22Rv1 (cell line): Measurements from ENCODE around the gene ATN1.

Experiments
- H3K27ac ChIP-seq: fragments of 450-650 bp; 2 replicates; pipeline ENCODE4 v1.5.1; 2017
- ZFX ChIP-seq: fragments of 450-650 bp; IDR thresholded peaks from 2 replicates; pipeline ENCODE4 v1.6.1; 2017; ENCODE audit warnings: antibody characterized with exemption, borderline replicate concordance
- TF ChIP-seq, protein P1 (sequence below): fragments of 450-650 bp; IDR thresholded peaks from 2 replicates; pipeline ENCODE4 v1.5.1; 2017; ENCODE audit warnings: mild to moderate bottlenecking

ATN1 gene

DNA sequence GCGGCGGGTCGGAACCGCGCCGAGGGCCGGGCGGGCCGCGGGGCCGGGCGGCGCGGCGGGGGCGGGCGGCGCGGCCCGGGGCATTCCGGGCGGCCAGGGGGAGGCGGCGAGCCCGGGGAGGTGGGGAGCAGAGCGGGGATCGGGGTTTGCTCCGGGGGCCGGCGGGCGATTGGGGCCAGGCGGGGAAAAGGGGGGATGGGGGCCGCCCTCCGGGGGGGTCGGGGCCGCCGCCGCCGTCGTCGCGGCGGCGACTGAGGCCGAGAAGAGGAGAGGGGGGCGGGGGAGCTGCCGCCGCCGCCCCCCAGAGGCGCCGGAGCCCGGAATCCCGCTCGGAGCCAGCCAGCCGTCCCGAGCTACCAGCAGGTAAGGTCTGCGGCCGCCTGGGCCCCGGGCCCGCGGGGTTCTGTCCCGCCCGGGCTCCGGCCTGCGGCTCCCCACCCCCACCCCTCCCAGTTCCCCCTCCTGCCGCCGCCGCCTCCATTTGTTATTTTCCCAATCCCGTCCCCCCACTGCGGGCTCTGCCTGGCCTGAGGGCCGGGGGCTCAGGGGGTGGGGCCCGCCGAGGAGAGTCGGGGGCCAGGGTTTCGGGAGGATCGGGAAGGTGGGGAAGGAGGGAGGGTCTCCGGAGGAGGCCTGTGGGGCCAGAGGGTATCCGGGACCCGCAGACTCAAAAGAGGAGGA lies 403 bp downstream of the ATN1 start:
- TF ChIP-seq, protein P1, sequence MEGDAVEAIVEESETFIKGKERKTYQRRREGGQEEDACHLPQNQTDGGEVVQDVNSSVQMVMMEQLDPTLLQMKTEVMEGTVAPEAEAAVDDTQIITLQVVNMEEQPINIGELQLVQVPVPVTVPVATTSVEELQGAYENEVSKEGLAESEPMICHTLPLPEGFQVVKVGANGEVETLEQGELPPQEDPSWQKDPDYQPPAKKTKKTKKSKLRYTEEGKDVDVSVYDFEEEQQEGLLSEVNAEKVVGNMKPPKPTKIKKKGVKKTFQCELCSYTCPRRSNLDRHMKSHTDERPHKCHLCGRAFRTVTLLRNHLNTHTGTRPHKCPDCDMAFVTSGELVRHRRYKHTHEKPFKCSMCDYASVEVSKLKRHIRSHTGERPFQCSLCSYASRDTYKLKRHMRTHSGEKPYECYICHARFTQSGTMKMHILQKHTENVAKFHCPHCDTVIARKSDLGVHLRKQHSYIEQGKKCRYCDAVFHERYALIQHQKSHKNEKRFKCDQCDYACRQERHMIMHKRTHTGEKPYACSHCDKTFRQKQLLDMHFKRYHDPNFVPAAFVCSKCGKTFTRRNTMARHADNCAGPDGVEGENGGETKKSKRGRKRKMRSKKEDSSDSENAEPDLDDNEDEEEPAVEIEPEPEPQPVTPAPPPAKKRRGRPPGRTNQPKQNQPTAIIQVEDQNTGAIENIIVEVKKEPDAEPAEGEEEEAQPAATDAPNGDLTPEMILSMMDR = no peak
- TF ChIP-seq ZFX = no peak
- H3K27ac ChIP-seq = peak overlapping the region; percentile 100

- peak overlapping the region; percentile 100 for H3K27ac ChIP-seq
- TF ChIP-seq, protein P1 = no peak
- no peak for TF ChIP-seq ZFX
These were observed 1.1 kb downstream of the ATN1 start for GRCh38 chr12:6928703-6929407.

GRCh38 chr12:6929466-6930452 lies 2.0 kb downstream of the ATN1 start:
- peak overlapping the region; percentile 100 for H3K27ac ChIP-seq
- TF ChIP-seq, protein P1 = no peak
- TF ChIP-seq ZFX = no peak

GRCh38 chr12:6932766-6933165 lies 5.0 kb downstream of the ATN1 start:
- TF ChIP-seq, protein P1 = no peak
- H3K27ac ChIP-seq = peak overlapping the region; percentile 100

DNA sequence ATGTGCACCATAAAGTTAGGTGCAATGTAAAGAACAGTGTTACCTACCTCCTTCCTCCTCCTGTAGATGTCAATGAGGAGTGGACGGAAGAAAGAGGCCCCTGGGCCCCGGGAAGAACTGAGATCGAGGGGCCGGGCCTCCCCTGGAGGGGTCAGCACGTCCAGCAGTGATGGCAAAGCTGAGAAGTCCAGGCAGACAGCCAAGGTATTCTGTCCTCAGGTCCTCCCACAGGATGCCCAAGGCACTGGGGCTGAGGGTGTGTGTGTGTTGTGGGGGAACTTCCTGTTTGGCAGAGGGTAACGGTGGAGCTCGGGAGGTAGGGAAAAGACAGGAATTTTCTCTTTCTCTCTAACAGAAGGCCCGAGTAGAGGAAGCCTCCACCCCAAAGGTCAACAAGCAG lies 6.4 kb downstream of the ATN1 start:
- TF ChIP-seq ZFX = no peak
- TF ChIP-seq, protein P1 = no peak
- peak overlapping the region; percentile 100 for H3K27ac ChIP-seq

DNA sequence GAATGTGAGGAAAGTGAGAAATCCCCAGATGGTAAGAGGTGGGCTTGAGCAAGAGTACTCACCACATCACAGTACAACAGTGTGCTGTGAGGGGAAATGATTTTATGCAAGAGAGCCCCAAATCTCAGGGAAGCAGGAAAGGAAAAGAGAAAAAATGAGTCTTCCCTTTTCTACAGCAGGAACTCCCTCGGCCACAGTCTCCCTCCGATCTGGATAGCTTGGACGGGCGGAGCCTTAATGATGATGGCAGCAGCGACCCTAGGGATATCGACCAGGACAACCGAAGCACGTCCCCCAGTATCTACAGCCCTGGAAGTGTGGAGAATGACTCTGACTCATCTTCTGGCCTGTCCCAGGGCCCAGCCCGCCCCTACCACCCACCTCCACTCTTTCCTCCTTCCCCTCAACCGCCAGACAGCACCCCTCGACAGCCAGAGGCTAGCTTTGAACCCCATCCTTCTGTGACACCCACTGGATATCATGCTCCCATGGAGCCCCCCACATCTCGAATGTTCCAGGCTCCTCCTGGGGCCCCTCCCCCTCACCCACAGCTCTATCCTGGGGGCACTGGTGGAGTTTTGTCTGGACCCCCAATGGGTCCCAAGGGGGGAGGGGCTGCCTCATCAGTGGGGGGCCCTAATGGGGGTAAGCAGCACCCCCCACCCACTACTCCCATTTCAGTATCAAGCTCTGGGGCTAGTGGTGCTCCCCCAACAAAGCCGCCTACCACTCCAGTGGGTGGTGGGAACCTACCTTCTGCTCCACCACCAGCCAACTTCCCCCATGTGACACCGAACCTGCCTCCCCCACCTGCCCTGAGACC lies 7.8 kb downstream of the ATN1 start:
- TF ChIP-seq, protein P1 = no peak
- TF ChIP-seq ZFX = no peak
- H3K27ac ChIP-seq = peak overlapping the region; percentile 100
